Occipital lobe (tissue), 2 donors: Measurements from ENCODE around the gene LHFPL2. TPM values are rescaled to one million over a fixed set of nuclear protein-coding genes. Genes with fewer than 3 reads are reported as not detected.

Source experiments
- DNase-seq: peaks from one replicate; lab custom pipeline; 2025; lab: John Stamatoyannopoulos, UW
- total RNA-seq: library from RNA; depleted of rRNA; stranded (reverse); fragments of >200 nt; gene quantifications from one replicate; pipeline ENCODE4 v1.2.3, GENCODE V29; 2014

Gene LHFPL2
- total RNA-seq, 1 donor from 2014 or later, result 20.4 TPM

- no peak for DNase-seq
Measured at GRCh38 chr5:78570646-78571045, 77.9 kb downstream of the LHFPL2 start.

- no peak for DNase-seq
Measured at GRCh38 chr5:78569441-78569840, 79.1 kb downstream of the LHFPL2 start.

- DNase-seq, result no peak
Measured at GRCh38 chr5:78568676-78569075, 79.9 kb downstream of the LHFPL2 start.

GRCh38 chr5:78568212-78568611 is 80.4 kb downstream of the LHFPL2 start:
- peak; percentile 37 for DNase-seq

GRCh38 chr5:78567617-78568016 is 81.0 kb downstream of the LHFPL2 start:
- no peak for DNase-seq

- no peak for DNase-seq
Measured at GRCh38 chr5:78566747-78567425, 81.7 kb downstream of the LHFPL2 start.

GRCh38 chr5:78565395-78565794 is 83.2 kb downstream of the LHFPL2 start:
- no peak for DNase-seq

- DNase-seq, result no peak
Measured at GRCh38 chr5:78563621-78564020, 85.0 kb downstream of the LHFPL2 start.

- no peak for DNase-seq
Measured at GRCh38 chr5:78562714-78563330, 85.8 kb downstream of the LHFPL2 start.

- no peak for DNase-seq
Measured at GRCh38 chr5:78562001-78562400, 86.6 kb downstream of the LHFPL2 start.

GRCh38 chr5:78561261-78561660 is 87.3 kb downstream of the LHFPL2 start:
- DNase-seq, result no peak

- no peak for DNase-seq
Measured at GRCh38 chr5:78560000-78560855, 88.3 kb downstream of the LHFPL2 start.

- DNase-seq, result no peak
Measured at GRCh38 chr5:78557601-78558000, 91.0 kb downstream of the LHFPL2 start.

GRCh38 chr5:78555870-78556269 is 92.7 kb downstream of the LHFPL2 start:
- DNase-seq, result no peak

GRCh38 chr5:78554670-78555069 is 93.9 kb downstream of the LHFPL2 start:
- no peak for DNase-seq

- no peak for DNase-seq
Measured at GRCh38 chr5:78553580-78554353, 94.8 kb downstream of the LHFPL2 start.

GRCh38 chr5:78552729-78553342 is 95.7 kb downstream of the LHFPL2 start:
- no peak for DNase-seq

GRCh38 chr5:78550891-78551290 is 97.7 kb downstream of the LHFPL2 start:
- no peak for DNase-seq

GRCh38 chr5:78549043-78549442 is 99.5 kb downstream of the LHFPL2 start:
- DNase-seq, result no peak

GRCh38 chr5:78547731-78548615 is 100.6 kb downstream of the LHFPL2 start:
- DNase-seq, result no peak
